Endothelial cell of hepatic sinusoid (primary cell): ENCODE data around the gene UGT1A6.

ENCODE experiments used
- in situ Hi-C: cut with HindIII; loops from 2 replicates; pipeline ENCODE4 v1.10.0; 2017; ENCODE audit warnings: low sequenced_read_pairs

UGT1A6 gene

DNA sequence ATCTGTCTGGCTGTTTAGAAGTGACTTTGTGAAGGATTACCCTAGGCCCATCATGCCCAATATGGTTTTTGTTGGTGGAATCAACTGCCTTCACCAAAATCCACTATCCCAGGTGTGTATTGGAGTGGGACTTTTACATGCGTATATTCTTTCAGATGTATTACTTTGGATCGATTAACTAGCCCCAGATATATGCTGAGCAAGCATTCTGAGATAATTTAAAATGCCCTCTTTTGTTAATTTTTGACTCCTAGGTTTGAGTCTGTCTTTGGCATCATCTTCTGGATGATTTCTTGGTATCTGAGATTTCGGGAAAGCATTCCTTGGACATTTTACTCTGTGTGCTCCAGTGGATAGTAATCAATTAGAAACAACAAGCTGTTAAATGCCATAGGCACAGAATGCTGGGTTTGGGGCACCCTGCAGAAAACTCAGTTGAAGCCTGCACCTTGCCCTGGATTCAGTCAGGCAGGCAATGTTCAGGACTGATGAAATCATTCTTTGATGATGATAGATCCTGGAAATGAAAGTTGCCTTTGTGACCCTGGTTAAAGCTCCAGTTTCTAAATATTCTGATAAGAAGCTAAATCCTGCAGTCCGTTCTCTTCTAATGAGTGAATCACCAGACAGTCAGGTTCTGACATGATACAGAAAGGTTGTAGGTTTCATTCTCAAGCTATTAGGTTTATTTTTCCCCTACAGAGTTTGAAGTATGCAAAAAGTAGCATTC lies 68.5 kb downstream of the UGT1A6 start:
- in situ Hi-C loops, result no loop called here

DNA sequence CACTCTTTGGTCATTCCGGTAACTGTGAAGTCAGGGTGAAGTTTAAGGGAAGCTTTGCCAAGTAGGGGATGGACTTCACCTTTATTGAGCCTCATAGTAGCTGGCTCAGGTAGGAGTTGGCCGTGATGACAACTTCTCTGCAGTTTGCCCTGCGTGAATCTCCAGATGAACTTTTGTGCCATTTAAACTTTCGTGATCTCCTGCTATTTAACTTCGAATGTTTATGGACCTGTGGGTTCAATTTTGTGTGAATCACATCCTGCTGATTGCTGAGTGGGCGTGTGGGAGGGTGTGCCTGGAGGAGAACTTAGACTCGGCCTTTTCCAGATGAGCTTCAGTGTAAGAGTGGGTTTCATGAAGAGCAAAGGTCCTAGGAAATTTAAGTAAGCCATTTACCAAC lies 71.6 kb downstream of the UGT1A6 start:
- in situ Hi-C loops, result no loop called here

DNA sequence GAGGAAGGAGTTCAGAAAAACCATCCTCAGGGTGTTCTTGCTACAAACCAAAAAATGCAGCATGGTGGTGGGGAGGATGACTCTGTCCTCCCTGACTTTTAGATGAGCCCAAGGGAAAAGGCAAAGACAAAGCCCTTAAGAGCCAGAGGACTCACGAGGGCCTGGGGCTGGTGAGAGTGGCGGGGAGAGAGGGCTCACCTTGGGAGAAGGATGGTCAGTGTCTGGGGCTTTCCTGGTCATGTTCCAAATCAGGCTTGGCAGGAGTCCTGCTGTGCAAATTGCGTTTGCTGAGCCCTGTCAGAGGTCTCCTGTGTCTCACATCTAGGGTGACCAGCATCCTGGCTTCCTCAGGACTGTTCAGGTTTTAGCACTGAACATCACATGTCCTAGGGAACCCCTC lies 72.1 kb downstream of the UGT1A6 start:
- in situ Hi-C loops, result no loop called here

- in situ Hi-C loops, result no loop called here
These were observed 73.7 kb downstream of the UGT1A6 start for GRCh38 chr2:233766416-233766815.

DNA sequence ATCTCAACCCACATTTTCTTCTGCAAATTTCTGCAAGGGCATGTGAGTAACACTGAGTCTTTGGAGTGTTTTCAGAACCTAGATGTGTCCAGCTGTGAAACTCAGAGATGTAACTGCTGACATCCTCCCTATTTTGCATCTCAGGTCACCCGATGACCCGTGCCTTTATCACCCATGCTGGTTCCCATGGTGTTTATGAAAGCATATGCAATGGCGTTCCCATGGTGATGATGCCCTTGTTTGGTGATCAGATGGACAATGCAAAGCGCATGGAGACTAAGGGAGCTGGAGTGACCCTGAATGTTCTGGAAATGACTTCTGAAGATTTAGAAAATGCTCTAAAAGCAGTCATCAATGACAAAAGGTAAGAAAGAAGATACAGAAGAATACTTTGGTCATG lies 75.4 kb downstream of the UGT1A6 start:
- in situ Hi-C loops, result no loop called here

GRCh38 chr2:233769260-233769659 lies 76.6 kb downstream of the UGT1A6 start:
- in situ Hi-C loops, result no loop called here

DNA sequence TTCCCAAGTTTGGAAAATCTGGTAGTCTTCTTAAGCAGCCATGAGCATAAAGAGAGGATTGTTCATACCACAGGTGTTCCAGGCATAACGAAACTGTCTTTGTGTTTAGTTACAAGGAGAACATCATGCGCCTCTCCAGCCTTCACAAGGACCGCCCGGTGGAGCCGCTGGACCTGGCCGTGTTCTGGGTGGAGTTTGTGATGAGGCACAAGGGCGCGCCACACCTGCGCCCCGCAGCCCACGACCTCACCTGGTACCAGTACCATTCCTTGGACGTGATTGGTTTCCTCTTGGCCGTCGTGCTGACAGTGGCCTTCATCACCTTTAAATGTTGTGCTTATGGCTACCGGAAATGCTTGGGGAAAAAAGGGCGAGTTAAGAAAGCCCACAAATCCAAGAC lies 79.5 kb downstream of the UGT1A6 start:
- in situ Hi-C loops, result loop anchor here (5.0 kb wide), 1 partner anchor 70 kb away; no protein-coding TSS in a partner anchor

- in situ Hi-C loops, result loop anchor here (5.0 kb wide), 1 partner anchor 70 kb away; no protein-coding TSS in a partner anchor
These were observed 79.9 kb downstream of the UGT1A6 start for GRCh38 chr2:233772583-233772982.

DNA sequence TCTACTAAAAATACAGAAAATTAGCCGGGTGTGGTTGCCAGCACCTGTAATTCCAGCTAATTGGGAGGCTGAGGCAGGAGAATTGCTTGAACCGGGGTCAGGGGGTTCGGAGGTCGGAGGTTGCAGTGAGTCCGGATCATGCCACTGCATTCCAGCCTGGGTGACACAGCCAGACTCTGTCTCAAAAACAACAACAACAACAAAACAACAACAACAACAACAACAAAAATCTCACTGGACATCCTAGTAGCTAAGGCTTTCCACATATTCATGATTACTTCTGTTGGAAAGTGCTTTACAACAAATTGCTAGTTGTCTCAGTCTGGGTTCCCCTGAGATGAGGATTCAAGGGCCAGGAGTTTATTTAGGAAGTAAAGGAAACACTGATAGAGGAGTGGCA lies 81.2 kb downstream of the UGT1A6 start:
- in situ Hi-C loops, result loop anchor here (5.0 kb wide), 1 partner anchor 68 kb away; no protein-coding TSS in a partner anchor

GRCh38 chr2:233775414-233775813 lies 82.7 kb downstream of the UGT1A6 start:
- in situ Hi-C loops, result no loop called here

GRCh38 chr2:233778030-233778429 lies 85.3 kb downstream of the UGT1A6 start, which contains the start of gene MROH2A:
TSS of gene MROH2A (plus strand) at chr2:233778330. CDS start at chr2:233779359, 1,029 bp downstream.
- in situ Hi-C loops, result no loop called here

- in situ Hi-C loops, result no loop called here
These were observed 87.0 kb downstream of the UGT1A6 start for GRCh38 chr2:233779722-233780121.

GRCh38 chr2:233780771-233781170 lies 88.1 kb downstream of the UGT1A6 start:
- in situ Hi-C loops, result no loop called here

DNA sequence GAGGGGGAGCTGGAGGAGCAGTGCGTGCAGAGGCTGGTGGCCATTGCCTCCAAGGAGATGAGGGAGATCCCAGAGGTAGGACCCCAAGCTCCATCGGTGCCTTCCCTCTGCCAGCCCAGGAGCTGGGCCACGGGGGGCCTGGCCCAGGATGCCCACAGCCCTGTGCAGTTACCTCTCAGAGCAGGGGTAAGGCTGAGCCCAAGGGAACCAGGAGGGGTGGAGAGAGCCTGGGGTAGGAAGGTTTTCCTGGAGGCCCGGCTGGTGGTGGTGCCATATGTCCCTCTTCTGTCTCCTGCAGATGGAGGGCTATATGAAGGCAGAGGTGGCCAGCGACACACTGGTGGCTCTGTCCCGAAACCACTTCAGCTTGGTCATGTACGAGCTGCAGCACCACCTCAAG lies 96.9 kb downstream of the UGT1A6 start:
- in situ Hi-C loops, result no loop called here

GRCh38 chr2:233791151-233791882 lies 98.6 kb downstream of the UGT1A6 start:
- in situ Hi-C loops, result no loop called here

DNA sequence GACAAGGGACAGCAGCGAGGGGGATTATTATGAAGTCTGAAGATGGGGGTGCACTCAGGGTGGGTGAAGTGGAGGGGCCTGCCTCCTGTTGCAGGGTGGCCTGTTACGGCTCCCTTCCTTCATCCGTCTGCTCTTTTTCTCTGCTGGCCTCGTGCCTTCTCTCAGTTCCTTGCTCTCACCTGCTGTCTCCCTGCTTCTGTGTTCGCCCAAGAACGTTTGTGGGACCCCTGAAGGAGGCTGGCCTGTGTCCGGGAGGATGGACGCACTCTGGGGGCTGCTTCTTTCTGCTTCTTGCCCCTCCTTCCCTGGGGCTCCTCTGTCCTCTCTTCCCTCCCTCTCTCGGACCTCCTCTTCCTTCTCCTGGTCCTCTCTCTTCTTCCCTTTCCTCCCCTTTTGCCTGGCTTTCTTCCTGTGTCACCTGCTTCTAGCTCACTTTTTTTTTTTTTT lies 99.2 kb downstream of the UGT1A6 start:
- in situ Hi-C loops, result no loop called here

DNA sequence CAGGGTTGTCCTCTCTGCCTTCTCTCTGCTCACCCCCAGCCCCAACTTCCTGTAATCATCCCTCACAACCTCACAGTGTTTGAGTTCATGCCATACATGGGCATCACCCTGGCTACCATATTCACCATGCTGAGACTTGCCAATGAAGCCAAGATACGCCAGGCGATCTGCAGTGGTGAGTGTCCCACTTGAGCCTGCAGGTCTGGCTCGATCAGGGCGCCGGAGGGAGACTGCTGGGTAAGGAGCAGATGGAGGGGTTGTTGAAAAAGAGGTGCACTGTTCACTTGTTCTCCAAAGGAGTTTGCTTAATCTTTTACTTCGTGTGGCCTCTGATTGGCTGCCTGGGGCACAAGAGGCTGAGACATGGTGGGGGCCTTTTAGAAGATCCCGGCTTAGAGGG lies 100.0 kb downstream of the UGT1A6 start:
- in situ Hi-C loops, result no loop called here

- in situ Hi-C loops, result no loop called here
These were observed 100.9 kb downstream of the UGT1A6 start for GRCh38 chr2:233793465-233794127.

GRCh38 chr2:233794128-233794658 lies 101.5 kb downstream of the UGT1A6 start:
- in situ Hi-C loops, result no loop called here

GRCh38 chr2:233795735-233796171 lies 103.1 kb downstream of the UGT1A6 start:
- in situ Hi-C loops, result no loop called here

DNA sequence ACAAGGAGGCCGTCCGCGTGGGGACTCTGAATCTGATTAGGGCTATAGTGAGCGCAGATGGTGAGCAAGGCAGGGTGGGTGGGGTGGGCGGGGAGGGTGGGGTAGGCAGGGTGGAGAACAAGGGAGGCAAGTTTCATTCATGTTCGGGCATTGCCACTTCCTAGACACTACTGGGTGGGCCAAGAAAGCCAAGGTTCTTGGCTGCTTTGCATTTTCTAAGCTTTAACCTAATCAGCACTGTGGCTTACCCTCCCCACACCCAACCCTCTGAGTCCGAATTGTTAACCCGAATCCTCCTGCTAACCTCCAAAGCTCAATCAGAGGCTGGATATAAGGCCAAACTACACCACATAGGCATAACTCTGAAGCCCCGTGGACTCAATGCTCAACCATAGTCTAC lies 103.6 kb downstream of the UGT1A6 start:
- in situ Hi-C loops, result no loop called here
